NCI-H446 treated with DMSO at 0.1 percent for 48 hours (cell line): ENCODE data around the gene RNH1.

Experiments
- DNase-seq: peaks from one replicate; lab custom pipeline; 2025; lab: John Stamatoyannopoulos, UW

RNH1 gene

DNA sequence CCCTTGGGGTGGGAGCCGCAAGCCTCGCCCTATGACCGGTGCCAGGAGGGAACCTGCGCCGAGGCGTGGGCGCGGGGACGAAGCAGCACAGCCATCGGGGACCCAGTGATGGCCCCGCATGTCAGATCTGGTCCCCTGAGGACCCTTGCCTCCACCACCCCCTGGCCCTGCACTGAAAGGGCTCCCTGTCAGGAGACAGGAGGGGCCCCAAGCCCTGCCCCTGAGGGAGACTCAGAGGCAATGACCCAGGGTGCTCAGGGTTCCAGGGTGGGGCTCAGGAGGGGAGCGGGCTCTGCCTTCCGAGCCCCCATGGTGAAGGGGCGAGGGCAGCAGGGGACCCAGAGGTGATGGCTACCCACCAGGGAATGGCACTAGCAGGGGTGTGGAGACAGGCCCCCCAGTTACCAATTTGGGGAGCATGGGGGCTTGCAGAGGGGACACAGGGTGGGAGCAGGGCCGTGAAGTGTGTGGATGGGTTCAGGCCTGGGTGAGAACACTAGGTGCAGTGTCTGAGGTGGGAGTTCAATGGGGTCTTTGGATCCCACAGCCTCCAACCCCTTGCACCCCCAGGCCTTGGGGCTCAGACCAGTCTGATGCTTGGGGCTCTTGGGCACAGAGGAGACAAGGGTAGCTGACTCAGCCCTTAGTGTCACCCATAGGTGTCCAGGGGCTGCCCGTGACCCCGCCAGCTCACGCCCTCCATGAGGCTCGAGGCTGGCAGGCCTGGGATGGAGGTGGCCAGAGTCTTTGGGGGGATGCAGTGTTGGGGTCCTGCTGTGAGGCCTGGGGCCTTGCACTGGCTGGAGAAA lies 30.8 kb upstream of the RNH1 start:
- DNase-seq: no peak

DNA sequence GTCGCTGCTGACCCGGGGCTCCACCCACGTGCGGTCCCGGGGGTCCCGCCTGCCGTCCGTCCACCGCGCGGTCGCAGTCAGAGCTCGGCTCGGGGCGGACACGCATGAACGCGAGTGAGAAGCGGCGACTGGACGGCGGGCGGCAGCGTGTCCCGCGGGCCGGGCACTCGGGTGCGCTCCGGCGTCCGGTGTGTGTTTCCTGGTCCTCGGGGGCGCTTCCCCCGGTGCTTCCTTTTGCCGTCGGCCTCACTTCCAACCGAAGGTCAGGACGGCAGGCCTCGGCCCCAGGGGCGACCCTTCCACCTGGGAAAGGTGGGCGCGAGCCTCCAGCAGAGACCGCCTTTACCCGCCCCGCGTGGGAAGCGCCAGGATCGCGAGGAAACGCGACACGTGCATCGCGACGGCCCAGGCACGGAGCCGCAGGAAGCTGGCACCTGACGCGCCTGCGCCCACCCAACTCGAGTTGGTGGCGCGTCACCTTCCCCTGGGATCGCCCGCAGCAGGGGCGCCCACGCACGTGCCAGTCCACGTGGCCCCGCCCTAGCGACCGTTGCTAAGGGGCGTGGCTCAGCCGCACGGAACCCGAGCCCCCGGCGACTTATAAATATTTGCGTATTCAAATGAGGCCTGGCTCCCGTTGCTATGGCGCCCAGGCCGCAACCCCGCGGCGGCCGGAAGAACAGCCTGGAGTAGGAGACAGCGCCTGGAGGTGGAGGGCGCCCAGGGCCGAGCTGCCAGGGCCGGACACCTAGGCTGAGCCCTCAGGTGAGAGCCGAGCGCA lies 30.0 kb upstream of the RNH1 start, which contains the start of gene LRRC56:
Gene LRRC56 (plus strand): TSS at position 687 of the 781 bp plus-strand sequence. CDS start 3,158 bp downstream, outside the sequence.
- no peak for DNase-seq

DNA sequence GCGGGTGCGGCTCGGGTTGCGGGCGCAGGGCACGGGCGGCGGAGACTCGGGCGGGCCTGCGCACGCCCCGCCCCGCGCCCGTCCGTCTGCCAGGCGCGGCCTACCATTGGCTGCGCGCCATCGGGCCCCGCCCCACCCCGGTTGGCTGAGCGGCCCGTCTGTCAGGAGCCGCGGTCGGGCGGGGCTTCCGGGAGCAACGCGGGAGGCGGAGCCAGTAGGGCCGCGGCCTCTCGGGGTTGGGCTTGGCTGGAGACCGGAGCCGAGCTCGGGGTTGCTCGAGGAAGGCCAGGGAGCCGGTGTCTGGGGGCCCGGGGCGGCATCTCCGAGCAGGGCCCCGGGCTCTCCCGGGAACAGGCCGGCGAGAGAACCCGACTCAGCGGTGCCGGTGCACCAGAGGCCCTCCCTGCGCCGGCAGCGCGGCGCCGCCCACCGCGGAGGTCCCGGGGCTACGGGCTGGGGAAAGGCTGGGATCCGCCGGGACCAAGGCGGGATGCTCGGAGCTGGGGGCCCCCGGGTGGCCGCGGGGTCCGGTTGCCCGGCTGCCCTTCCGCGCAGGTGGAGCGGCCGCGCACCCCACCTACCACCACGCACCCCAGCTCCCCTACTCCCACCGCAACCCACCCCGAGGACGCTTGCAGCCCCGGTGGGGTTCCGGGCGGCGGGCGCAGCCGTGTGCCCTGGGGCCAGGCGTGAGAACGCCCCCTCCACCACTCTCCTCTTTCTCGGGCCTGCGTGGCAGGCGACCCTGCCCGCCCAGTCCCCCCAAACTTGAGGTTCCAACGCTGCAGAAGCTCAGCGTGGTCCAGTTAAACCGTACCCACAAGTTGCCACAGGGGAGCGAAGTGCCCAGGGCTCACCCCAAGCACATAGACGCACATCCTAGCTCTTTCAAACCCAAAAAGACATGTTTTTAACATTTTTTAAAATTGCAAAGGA lies 28.7 kb upstream of the RNH1 start, which contains the start of gene HRAS:
Gene HRAS (minus strand): TSS at position 58 of the 936 bp plus-strand sequence.
- peak; percentile 81 for DNase-seq

DNA sequence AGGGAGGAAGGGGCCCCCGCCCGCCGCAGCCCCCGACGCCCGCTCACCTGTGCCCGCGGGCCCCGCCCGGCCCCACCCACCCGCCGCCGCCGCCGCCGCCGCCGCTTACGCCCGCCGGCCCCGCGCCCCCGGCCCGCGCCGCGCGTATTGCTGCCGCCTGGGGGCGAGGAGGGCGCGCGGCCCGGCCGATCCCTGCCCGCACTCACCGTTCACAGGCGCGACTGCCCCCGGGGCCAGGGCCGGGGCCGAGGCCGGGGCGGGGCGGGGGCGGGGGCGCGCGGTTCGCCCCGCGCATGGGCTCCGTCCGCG lies 28.1 kb upstream of the RNH1 start:
- no peak for DNase-seq

DNA sequence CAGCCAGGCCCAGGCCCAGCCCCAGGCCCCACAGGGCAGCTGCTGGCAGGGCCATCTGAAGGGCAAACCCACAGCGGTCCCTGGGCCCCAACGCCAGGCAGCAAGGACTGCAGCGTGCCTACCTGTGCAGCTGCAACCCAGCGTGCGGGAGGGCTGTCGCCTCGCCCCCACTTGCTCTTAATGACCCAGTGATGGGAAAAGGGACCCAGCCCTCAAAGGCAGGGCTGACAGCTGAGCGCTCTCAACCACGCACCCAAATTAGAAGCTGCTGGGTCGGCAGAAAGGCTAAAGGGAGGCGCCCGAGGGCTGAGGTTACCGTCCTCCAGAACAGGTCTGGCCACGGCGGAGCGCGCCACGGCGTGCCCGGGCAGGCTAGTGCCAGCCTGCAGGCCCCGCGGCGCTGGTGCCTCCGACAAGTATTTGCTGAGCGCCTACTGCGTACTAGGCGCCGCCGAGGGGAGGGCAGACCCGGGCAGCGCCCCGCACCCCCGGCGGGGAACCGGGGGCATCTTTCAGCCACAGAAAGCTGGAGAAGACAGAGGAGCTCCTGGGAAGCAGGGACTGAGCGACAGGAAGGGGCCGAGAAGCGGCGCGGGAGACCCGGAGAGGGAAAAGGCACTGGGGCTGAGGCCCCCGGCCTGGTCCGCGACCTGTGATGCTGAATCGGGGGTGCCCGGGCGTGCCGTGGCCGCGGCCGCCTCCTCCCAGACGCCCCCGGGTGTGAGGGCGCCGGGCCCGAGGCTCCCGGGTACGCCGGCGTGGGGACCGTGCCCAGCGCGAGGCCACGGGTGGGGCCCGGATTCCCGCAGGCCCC lies 27.6 kb upstream of the RNH1 start:
- no peak for DNase-seq

DNA sequence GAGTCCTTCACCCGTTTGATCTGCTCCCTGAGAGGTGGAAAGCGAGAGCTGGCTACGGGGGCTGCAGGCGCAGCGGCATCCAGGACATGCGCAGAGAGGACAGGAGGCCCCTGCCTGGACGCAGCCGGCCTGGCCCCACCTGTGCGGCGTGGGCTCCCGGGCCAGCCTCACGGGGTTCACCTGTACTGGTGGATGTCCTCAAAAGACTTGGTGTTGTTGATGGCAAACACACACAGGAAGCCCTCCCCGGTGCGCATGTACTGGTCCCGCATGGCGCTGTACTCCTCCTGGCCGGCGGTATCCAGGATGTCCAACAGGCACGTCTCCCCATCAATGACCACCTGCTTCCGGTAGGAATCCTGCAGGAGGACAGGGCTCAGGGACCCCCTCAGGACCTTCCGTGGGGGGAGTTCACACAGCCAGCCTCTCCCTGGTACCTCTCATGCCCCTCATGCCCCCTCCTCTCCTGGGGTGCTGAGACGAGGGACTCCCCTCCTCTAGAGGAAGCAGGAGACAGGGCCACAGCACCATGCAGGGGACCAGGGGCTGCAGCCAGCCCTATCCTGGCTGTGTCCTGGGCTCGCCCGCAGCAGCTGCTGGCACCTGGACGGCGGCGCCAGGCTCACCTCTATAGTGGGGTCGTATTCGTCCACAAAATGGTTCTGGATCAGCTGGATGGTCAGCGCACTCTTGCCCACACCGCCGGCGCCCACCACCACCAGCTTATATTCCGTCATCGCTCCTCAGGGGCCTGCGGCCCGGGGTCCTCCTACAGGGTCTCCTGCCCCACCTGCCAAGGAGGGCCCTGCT lies 26.7 kb upstream of the RNH1 start:
- no peak for DNase-seq

DNA sequence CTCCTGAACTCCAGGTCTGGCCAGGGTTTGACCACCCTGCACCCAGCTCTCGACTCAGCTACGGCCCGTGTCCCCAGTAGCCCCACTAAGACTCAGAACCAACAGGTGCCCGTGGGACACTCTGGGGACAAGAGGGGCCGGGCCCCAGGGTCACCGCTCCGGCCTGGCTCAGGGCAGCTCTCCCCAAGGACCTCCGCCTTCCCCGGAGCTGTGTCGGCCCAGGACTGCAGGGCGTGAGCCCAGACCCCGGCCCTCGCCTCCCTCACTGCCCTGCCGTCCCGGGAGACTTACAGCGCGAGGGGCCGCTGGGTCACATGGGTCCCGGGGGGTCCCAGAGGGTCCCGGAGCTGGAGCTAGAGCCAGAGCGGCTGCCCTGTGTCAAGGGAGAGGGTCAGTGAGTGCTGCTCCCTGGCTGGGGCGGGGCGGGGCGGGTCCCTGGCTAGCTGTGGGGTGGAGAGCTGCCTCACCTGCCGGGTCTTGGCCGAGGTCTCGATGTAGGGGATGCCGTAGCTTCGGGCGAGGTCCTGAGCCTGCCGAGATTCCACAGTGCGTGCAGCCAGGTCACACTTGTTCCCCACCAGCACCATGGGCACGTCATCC lies 26.0 kb upstream of the RNH1 start:
- no peak for DNase-seq

DNA sequence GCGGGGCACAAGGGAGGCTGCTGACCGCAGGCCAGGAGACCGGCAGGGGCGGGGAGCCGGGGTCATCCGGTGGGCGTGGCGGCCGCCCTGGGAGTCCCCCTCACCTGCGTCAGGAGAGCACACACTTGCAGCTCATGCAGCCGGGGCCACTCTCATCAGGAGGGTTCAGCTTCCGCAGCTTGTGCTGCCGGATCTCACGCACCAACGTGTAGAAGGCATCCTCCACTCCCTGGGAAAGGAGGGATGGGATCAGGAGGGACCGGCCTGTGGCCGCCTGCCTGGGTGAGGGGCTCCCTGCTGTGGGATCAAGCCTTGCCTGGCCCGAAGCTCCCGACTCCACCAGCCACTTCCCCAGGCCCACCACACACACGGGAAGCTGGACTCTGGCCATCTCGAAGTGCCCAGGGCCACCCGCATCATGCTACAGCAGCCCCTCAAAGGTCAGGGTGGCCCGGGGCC lies 25.5 kb upstream of the RNH1 start:
- no peak for DNase-seq

DNA sequence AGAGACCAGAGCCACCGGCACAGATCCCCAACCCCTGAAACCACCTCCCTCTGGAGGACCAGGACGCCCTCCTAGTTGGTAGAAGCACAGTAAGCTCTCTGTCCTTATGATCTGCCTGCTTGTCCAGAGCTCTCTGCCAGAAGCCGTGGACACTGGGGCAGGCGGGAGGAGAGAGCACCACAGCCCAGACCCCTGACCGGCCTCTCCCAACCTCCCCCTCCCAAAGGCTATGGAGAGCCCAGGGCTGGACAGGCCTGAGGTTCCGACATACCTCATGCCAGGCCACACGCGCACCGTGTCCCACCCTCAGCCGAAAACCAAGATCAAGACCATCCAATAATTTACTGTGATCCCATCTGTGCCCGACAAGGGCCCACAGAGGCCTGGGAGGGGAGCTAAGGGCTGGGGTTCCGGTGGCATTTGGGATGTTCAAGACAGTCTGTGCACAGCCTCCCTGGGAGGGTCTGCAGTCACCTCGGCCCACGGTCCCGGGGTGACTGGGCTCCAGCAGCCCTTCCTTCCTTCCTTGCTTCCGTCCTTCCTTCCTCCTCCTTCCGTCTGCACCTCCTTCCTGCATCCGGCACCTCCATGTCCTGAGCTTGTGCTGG lies 25.0 kb upstream of the RNH1 start:
- DNase-seq: no peak

DNA sequence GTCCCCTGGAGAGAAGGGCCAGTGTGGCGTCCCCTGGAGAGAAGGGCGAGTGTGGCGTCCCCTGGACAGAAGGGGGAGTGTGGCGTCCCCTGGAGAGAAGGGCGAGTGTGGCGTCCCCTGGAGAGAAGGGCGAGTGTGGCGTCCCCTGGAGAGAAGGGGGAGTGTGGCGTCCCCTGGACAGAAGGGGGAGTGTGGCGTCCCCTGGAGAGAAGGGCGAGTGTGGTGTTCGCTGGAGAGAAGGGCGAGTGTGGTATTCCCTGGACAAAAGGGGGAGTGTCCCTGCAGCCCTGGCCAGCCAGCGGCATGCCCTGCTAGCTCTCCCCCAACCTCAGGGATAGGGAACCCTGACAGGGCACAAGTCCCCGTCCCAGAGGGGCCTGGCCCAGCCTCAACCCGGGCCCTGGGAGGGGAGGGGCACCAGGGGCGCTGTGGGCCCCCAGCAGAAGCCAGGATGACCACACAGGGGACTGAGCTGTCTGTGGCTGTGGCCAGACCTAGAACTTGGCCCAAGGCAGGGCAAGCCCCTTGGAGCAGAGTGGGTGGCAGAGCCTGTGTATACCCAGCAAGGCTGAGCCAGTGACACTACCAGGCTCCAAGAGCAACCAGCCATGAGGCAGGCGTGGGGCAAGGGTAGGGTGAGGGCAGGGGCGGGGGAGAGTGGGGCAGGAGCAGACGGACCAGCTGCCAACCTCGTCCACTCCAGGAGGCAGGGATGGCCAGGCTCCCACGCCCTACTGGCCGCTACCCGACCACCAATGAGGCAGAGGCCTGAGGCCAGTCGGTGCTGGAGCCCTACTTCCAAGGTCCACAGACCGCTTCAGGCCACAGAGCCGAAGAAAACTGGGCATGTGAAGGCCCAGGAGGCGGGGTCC lies 24.2 kb upstream of the RNH1 start:
- no peak for DNase-seq

DNA sequence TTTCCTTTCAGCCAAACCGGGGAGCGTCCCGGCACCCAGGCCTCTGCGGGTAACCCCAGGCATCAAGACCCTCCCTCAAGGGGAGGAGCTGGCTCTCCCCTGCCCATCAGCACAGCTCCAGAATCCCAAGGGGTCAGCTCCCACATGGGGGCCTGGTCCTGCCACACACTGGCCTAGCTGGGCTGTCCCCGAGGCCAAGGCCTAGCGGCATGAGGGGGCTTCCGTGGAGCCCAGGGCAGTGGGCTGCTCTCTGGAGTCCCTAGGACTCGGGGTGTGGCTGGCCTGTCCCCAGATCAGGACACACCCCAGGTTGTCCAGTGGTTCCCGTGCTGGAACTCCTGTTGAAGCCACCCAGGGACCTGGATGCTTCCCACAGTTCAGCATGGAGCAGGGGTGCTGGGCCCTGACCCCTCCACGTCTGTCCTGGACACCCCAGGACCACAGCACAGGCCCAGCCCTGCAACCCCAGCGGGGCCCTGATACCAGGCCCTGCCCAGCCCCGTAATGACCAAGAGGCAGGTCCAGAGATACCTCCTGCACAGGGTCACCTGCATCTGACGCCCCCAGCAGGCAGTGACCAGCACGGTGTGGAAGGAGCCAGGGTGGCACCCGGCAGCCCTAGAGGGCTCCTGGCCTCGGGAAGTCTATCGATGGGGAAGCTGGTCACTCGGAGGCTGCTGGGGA lies 22.8 kb upstream of the RNH1 start:
- no peak for DNase-seq

DNA sequence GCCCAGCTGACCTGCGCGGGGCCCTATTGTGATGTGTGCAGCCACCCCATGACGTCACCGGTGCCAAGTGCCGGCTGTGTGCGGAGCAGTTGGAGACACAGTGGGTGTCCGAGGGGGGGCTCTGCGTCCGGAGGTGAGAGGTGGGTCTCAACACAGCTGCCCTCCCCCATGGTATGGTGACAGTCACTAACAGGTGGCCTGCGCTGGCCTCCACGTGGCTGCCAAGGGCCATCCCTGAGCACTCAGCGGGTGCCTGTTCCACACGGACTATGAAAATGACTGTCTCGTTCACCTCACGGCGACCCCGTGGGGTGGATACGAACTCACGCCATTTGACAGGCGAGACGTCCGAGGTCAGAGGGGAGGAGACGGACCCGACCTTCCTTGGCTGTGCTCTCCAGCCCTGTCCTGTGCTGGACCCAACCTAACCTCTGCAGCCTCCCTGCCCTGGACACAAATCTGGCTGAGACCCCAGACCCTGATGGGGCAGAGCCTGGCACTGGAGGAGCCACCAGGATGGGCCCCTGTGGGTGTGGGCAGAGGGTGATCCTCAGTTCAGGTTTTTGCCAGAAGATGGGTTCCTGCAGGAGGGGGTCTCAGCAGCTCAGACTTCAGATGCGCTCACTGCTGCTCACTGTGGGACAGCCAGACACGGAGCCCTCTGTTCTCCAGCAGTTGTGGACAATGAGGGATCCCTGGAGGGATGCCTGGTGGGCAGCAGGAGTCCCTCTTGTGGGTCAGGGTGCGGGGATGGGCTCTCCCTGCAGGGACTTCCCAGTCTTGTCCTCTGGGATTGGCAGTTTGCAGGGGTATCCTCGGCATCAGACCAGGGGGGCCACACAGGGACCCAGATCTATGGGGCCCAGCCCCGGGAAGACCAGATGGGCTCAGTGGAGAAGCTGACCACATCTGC lies 22.0 kb upstream of the RNH1 start:
- DNase-seq: no peak

DNA sequence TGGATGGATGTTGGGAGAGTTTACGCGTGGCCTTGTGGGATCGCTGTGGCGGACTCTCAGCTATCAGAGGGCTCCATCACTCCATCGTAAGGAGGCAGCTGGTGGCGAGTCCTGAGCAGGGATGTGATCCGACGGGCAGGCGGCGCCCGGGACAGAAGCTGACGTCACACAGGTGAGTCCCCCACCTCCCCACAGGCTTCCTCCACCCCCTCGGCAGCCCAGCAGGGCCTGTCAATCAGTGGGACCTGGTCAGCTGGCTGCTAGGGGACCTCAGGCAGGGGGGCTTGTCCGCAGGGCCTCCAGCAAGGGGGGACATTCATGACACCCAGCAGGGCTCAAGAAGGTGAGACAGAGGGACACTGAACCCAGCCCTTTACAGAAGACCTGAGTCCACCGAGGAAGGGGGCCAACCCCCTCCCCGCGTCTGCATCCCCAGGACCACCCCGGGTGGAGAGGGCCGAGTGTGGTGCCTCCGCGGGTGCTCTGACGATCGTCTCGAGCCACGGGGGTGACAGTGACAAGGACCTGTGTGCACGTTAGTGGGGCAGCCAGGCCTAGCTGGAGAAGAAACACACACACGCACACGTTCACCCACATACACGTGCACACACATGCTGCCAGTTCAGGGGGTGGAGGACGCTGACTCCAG lies 21.2 kb upstream of the RNH1 start:
- DNase-seq: no peak

DNA sequence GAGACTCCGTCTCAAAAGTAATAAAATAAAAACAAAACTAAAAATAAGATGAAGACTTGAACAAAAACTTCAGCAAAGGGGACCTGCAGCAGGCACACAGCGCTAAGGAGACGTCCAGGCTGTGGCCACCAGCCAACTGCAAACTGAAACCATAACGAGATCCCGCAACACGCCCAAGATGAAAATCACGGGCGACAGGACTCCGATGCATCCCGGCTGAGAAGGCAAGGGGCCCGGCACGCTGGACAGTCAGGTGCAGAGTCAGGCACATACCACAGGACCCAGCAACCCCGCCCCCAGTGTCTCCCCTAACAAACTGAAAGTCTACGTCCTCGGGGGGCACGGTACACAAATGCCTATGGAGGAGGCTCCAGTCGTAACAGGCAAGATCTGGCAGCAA lies 19.1 kb upstream of the RNH1 start:
- DNase-seq: no peak

DNA sequence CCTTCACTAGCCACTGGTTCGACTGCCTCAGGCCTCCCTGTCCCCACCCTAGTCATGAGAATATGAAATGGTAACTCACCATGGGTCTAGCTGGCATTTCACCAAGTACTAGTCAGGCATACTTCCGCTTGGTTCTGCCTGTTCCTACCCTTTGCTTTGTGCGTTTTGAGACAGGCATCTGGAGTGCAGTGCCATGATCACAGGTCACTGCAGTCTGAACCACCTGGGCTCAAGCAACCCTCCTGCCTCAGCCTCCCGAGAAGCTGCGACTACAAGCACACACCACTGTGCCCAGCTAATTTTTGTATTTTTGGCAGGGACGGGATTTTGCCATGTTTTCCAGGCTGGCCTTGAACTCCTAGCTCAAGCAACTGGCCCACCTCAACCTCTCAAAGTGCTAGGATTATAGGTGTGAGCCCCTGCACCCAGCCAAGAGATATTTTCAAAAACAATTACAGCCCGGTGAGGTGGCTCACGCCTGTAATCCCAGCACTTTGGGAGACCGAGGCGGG lies 14.2 kb upstream of the RNH1 start:
- DNase-seq: no peak
